ENCODE results near the gene SOCS1.

DNA sequence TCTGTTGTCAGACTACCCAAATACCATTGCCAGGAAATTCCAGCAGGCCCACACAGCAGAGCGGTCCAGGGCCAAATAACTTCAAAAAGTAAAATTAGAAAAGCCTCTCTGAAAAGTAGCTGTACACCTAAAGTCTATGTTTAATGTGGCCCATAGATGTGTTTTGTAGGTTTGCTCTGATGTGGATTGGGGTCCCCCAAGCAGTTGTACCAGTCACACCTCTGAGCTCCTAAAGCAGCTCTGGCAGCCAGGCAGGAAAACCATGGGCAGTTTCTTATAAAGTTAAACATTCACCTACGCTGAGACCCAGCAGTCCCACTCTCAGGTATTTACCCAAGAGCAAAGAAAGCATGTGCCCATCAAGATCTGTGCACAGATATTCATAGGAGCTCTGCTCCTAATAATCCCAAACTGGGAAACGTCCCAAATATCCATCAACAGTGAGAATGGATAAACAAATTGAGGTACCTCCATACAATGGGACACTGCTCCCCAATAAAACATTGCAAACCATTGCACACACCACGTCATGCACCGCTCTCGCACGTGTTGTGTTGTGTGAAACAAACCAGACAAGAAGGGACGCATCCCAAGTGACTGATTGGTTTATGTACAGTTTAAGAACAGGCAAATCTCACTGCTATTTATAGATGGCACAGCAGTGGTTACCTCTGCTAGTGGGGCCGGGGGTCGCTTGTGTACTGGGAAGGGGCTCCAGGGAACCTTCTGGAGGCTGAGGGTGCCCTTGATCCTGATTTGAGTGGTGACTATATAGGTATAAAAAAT lies 40.9 kb upstream of the SOCS1 start:
- no peak for TF ChIP-seq ELF1 (IDR thresholded peaks at IDR 0.05)
- TF ChIP-seq CTCF (IDR thresholded peaks at IDR 0.05): no peak
- no peak for TF ChIP-seq REST (IDR thresholded peaks at IDR 0.05; ENCODE audit: low read depth, low read length)
